GM19035 (cell line): ENCODE data around the gene HARS1.
"Not testable (repeated sequence)": the region's sequence is repeated elsewhere in the genome, so short reads cannot be mapped to it uniquely, and the experiment has no call there.

ENCODE experiments used
- ATAC-seq: cut with Tn5 transposase; IDR thresholded peaks from one replicate; pipeline ENCODE4 v1.9.1; 2021; ENCODE audit not compliant: unreplicated experiment

The HARS1 gene, protein sequence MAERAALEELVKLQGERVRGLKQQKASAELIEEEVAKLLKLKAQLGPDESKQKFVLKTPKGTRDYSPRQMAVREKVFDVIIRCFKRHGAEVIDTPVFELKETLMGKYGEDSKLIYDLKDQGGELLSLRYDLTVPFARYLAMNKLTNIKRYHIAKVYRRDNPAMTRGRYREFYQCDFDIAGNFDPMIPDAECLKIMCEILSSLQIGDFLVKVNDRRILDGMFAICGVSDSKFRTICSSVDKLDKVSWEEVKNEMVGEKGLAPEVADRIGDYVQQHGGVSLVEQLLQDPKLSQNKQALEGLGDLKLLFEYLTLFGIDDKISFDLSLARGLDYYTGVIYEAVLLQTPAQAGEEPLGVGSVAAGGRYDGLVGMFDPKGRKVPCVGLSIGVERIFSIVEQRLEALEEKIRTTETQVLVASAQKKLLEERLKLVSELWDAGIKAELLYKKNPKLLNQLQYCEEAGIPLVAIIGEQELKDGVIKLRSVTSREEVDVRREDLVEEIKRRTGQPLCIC

DNA sequence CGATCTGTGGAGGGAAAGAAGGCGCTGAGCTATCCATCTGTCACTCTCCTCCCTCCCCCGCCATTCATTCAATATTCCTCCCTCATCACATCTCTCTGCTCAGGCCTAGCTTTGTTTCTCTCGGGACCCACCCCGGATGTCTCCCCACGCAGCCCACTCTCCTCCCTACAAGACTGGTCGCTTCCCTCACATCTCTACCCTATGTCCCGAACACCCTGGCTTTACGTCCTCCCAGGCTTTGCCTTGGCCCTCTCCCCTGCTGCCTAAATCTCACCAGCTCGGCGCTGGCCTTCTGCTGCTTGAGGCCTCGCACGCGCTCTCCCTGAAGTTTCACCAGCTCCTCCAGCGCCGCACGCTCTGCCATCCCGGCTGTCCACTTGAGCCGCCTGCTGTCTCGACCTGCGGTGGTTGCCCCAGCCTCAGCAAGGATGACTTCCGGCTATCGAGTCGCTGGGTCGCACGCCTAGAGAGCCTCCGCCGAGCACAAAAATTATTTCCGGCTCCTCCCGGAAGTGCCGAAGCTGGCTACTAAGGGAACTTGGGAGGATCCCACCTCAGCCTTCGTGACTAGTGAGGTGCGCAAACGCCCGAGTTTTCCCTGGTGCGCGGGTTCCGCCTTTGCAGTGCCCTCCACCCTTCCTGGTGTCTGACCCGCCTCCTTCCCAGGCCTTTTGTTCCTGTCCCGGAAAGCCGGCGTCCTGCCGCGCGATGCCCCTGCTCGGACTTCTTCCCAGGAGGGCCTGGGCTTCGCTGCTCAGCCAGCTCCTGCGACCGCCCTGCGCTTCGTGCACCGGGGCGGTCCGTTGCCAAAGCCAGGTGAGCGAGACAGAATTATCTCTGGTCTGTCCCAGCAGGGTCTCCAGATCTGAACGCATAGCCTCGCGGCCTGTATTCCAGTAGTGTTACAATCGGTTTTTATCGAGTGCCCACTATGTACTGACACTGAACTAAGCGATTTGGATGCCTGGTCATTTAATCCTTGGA is at the start of gene HARS1, which contains the start of gene HARS2:
HARS1 (minus strand) TSS at position 430 of the 984 bp plus-strand sequence; CDS start at position 364, 66 bp downstream.
HARS2 (plus strand) TSS at position 515 of the 984 bp plus-strand sequence; CDS start at position 709, 194 bp downstream.
- ATAC-seq, result peak; percentile 98

DNA sequence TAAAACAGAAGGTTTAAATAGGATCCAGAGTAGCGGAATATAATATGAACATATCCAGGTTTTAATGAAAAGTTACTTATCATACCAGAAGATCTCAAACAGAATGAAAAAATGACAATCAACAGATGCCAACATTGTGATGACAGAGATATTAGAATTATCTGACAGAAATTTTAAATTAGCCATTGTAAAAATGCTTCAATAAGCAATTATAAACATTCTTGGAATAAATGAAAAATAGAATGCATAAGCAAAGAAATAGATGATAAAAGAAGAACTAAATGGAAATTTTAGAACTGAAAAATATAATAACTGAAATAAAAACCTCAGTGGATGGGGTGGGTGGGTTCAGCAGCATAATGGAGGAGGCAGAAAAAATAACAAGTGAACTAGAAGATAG is 46.3 kb upstream of the HARS1 start:
- no peak for ATAC-seq

DNA sequence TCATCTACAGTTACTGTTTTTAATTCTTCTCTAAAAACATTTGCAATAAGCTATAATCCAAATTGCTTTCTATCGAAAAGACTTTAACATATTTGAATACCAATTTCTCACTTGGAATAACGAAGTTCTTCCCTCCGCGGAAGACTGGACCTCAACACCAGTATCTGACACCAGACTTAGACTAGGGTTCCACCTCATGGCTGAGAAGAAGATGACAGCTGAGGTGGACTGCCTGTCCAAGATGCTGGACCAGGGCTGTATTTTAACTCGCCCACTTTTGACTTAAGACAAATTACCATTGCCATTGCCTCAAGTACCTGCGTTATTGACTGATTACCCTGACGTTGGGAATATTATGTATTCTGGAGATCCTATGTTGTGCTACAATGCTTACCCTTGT is 43.2 kb upstream of the HARS1 start:
- ATAC-seq, result no peak

DNA sequence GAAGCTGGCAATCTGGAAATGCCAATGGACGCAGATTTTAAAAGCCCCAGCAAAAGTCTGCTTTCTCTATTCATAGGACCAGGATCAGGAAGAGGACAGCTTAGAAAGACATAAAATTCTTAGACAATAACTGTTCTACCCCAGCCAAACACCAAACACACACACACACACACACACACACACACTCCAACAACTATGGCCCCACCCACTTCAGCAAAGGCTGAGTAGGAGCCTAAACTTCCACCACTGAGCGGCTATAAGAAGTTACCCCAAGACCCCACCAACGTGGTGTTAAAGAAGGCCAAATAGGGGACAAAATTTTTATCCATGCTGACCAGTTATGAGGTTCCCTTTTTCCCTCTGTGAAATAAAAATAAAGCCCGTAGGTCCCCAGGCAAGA is 41.9 kb upstream of the HARS1 start:
- no peak for ATAC-seq

DNA sequence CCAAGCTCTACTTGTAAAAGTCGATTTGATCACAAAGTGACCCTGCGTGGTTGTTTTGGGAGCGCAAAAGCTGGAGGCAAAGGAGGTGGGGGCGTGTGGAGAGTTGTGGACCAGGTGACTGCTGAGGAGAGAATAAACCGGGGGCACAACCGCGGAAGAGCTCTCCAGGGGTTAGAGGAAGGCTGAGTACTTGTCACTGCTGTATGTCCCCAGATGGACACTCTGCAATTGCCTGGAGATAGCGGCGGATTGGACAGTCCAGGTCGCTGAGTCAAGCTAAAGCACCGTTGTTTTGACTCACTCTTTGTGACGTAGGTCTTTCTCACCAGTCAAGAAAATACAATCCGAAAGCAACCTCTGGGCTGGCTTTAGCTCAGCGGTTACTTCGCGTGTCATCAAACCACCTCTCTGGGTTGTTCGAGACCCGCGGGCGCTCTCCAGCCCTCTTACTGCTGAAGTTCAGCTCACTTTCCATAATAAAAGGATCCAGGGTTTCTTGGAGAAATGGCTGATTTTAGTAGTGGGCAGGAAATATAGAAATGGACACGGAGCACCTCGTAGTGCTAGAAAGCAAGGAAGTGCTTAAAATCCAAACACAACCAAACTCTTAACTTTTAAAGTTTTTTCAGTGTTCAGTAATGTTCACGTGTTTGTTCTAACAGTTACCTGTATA is 34.8 kb upstream of the HARS1 start:
- peak; percentile 91 for ATAC-seq

DNA sequence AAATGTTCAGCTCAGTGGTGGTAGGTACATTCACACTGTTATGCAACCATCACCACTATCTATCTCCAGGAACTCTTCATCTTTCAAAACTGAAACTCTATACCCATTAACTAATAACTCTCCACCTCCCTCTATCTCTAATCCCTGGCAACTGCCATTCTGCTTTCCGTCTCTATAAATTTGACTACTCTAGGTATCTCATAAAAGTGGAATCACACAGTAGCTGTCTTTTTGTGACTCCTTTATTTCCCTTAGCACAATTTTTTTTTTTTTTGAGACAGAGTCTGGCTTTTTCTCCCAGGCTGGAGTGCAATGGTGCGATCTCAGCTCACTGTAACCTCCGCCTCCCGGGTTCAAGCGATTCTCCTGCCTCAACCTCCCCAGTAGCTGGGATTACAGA is 30.2 kb upstream of the HARS1 start:
- ATAC-seq, result not testable (repeated sequence)

DNA sequence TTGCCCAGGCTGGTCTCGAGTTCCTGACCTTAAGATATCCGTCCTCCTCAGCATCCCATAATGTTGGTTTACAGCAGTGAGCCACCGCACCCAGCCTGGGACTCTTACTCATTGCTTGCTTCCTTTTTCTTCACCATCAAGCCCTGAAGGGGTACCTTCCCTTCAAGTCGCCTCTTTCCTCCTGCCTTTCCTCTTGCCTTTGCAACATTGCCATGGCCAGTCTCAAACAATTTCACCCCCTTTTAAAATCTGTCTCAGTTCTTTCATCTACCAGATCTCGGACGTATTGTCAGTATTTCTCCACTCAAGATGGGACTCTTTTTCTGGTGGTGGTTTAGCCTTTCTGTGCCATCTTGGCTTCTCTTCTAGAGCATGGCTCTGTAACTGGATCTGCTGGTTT is 29.6 kb upstream of the HARS1 start:
- ATAC-seq, result not testable (repeated sequence)

DNA sequence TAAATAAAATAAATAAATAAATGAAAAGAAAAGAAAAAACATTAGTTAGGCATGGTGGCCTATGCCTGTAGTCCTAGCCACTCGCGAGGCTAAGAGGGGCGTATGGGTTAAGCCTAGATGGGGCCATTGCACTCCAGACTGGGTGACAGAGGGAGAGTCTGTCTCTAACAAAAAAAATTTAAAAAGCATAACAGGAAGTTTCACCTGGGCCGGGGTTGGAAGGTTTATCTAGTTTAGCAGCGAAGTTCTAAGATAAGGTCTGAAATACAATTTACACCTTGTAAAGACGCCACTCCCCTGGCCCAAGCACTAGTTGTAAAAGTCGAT is 27.1 kb upstream of the HARS1 start:
- no peak for ATAC-seq

DNA sequence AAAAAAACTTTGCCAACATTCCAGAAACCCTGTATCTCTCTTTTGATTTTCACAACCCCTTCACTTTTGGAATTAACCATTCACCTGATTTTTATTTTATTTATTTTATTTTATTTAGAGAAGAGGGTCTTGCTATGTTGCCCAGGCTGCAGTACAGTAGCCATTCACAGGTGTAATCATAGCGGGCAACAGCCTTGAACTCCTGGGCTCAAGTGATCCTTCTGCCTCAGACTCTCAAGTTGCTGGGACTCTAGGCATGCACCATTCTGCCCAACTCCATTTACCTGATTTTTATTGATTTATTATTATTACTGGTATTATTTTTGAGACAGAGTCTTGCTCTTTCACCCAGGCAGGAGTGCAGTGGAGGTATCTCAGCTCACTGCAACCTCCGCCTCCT is 25.1 kb upstream of the HARS1 start:
- not testable (repeated sequence) for ATAC-seq

DNA sequence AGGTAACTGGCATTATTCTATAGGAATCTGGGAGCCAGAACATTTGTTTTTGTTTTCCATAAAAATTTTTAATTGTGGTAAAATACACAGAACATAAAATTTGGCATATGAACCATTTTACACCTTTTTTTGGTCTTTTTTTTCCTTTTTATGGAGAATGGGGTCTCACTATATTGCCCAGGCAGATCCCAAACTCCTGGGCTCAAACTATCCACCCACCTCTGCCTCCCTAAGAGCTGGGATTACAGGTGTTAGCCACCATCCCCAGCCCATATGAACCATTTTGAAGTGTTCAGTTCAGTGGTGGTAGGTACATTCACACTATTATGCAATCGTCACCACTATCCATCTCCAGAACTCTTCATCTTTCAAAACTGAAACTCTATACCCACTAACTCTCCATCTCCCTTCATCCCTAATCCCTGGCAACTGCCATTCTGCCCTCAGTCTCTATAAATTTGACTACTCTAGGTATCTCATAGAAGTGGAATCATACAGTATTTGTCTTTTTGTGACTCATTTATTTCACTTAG is 22.5 kb upstream of the HARS1 start:
- no peak for ATAC-seq

DNA sequence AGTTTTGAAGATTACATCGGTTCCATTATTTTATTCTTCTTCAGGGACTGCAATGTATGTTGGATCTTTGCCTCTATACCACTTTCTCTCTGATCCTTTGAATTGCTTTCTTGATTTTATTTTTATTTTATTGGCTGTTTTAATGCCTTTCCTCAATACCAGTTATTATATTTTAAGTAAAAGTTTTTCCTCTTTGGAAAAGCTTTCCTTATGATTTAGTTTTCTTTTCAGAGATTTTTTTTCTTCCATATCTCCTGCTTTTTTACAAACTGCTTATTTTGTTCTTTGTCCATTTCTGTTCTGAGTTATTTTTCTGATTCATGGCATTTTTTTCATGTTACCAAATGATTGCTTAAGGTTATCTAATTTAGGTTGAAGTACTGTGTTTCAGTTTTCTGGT is 20.6 kb upstream of the HARS1 start:
- no peak for ATAC-seq

DNA sequence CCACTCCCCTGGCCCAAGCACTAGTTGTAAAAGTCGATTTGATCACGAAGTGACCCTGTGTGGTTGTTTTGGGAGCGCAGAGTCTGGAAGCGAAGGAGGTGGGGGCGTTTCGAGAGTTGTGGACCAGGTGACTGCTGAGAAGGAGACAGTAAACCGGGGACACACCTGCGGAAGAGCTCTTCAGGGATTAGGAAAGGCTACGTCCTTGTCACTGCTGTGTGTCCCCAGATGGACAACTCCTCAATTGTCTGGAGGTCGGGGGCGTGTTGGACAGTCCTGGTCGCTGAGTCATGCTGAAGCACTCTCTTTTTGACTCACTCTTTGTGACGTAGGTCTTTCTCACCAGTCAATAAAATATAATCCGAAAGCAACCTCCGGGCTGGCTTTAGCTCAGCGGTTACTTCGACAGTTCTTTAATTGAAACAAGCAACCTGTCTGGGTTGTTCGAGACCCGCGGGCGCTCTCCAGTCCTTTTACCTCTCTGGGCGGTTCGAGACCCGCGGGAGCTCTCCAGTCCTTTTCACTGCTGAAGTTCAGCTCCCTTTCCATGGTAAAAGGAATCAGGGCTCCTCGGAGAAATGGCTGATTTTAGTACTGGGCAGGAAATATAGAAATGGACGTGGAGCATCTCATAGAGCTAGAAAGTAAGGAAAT is 19.9 kb upstream of the HARS1 start:
- peak; percentile 91 for ATAC-seq

DNA sequence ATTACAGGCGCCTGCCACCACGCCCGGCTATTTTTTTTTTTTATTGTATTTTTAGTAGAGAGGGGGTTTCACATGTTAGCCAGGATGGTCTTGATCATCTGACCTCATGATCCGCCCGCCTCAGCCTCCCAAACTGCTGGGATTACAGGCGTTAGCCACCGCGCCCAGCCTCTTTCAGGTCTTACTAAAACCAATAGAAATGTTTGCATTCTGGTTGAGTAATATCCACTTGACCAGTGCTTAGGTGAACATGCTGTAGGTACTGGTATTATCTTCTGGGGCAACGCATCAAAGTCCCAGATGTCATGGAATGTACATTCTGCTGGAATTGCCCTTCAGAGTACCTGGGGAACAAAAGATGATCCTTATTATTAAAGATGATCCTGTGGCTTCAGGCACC is 17.6 kb upstream of the HARS1 start:
- not testable (repeated sequence) for ATAC-seq

DNA sequence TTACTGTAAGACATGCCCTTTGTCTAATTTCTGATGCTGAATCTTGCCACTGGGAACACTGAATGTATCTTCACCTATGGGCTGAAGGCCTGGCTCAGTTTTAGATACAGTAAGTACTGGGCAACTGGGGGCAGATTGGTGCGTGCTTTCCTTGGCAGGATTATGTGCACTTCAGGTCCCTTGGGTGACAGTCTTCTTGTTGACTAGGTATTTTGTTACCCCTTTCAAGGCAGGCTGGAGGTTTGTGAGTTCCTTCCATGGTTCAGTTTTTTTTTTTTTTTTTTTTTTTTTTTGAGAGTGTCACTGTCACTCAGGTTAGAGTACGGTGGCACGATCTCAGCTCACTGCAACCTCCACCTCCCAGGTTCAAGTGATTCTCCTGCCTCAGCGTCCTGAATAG is 16.6 kb upstream of the HARS1 start:
- ATAC-seq, result no peak

DNA sequence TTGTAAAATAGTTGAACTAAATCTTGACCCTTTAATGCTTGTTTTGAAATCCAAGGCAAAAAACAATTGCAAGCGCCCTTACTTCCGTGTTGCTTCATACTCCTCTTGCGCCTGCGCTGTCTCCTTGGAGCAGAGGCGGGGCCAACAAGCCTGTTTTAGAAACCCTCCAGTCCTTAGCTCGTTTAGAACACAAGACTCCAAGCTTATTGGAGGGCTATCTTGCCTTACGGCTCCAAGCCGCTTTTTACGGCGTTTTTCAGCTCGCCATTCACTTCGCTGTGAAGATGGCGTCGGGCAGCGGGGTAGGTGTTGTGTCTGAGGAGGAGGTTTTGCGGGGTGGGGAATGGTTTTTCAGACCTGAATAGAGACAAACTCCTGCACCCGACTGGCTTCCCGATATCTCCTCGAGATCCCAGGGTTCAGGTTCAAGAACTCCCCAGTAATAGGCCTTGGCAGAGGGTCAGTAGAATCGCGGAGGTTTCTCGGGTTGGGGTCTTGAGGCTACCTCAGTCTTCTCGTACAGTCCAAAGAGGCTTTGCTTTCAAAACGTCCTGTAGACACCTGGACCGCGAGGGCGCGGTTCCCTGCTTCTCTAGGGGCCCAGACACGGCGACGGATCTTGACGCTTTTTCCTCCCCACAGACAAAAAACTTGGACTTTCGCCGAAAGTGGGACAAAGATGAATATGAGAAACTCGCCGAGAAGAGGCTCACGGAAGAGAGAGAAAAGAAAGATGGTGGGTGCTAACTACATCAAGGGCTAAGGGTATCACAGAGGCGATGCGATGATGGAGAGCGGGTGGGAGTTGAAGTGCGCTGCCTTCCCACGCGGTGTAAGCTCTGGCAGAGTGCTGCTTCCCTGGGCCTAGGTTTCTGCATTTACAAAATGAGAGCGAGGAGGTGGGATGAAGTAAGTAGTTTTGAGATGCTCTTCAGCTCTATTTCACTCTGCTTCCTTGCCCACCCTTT is 9.3 kb upstream of the HARS1 start, which contains the start of gene ZMAT2:
ZMAT2 (plus strand) TSS at position 271 of the 968 bp plus-strand sequence; CDS start at position 285, 14 bp downstream.
- ATAC-seq, result peak; percentile 97

DNA sequence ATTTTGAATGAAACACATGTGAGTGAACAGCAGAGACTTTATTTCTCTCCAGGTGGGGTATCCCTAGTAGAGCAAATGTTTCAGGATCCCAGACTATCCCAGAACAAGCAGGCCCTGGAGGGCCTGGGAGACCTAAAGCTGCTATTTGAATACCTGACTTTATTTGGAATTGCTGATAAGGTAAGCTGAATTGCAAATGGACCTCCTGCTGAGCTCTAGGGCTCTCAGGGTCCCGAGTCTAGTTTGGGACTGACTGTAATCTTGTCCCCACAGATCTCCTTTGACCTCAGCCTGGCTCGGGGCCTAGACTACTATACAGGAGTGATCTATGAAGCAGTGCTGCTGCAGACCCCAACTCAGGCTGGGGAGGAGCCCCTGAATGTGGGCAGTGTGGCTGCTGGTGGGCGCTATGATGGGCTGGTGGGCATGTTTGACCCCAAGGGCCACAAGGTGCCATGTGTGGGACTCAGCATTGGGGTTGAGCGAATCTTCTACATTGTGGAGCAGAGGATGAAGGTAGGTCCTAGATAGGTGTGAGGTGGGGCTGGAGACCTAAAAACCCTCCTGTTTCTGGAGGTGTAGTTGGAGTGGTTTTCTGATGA is 5.8 kb upstream of the HARS1 start:
- no peak for ATAC-seq

DNA sequence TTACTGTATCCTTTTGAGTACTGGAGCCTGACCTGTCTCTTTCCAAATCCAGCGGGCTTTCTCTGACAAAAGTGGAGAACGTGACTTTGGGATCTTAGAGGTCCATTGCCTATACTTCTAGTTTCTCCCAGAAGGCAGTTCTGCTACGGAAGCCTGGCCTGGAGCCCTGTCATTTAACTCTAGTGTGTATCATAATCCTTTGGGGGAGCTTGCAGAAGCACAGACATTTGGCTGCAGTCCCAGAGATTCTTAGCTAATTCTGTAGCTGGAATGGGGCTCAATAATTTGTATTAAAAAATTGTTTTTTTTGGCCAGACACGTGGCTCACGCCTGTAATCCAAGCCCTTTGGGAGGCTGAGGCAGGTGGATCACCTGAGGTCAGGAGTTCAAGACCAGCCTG is 3.1 kb upstream of the HARS1 start:
- no peak for ATAC-seq

DNA sequence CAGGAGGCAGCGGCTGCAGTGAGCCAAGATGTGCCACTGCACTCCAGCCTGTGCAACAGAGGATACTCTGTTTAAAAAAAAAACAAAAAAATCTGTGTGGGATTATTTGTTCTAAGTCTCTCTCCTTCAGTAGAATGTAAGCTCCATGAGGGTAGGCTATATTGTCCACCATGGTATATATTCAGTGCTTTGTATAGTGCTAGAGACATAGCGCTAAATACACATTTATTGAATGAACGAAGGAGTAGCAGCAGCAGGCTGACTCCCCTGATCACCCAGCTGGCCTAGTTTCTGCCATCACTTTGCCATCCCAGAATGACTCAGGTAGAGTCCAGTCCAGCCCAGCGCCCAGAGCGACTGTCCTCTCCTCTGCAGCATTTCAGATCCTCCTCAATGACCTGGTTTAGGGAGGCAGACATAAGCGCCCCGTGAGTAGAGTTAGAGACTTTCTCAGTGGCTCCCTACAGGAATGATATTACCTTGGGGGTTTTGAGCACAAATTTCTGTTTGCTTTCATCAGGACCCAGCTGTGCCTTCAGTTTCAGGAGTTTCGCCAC is 716 bp downstream of the HARS1 start:
- peak; percentile 4 for ATAC-seq
